WTC11 (cell line): ENCODE measurements around the gene BTBD7.

Experiments used
- CBFB ChIP-seq: sonication (generic); formaldehyde crosslinking; IDR thresholded peaks from 2 replicates; pipeline ENCODE4 v1.8.1; 2022; ENCODE audit warnings: mild to moderate bottlenecking, low read depth, missing genetic modification reagents
- SMAD3 ChIP-seq: sonication (generic); formaldehyde crosslinking; IDR thresholded peaks from 2 replicates; pipeline ENCODE4 v1.8.0; 2022; ENCODE audit warnings: missing genetic modification reagents, mild to moderate bottlenecking, borderline replicate concordance
- TP53 ChIP-seq: sonication (generic); formaldehyde crosslinking; IDR thresholded peaks from 2 replicates; pipeline ENCODE4 v1.8.1; 2023; ENCODE audit warnings: mild to moderate bottlenecking, missing genetic modification reagents

DNA sequence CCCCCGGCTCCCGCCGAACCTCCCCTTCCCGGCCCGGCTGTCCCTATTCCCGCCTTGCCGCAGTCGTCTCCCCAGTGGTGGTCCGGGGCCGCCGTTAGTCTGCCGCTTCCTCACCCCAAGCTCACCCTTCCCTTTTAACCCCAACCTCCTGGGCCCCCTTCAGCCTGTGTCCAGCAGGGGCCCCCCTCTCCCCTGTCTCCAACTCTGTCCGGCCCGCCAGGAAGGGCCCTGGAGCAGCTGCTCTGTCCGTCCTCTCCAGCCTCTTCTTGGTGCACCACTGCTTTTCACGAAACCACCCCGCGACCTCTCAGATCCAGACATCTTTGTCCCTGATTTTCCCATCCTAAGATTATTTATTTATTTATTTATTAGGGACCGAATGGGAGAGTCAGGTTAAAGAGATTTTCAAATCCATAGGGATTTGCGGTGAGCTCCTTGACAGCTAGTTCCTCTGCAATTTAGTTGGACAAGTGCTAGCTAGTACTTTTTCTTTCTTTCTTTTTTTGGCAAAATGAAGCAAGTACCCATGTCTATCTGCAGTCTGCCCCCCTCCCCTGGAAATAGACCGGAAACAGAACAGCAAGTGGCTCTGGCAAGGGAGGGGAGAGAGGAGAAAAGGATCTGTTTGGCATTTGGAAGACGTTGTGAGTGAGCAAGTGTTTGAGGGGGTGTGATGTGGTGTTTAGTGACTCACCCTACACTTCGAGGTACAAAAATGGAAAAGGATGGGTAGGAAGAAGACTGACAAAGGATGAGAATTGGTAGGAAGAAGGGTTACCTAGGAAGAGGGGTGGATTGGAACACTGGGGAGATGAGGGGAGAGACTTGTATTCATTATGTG, 125.1 kb downstream of the BTBD7 start:
- no peak for TF ChIP-seq CBFB (CRISPR knock-in tag)
- TF ChIP-seq TP53 (CRISPR knock-in tag), result no peak
- TF ChIP-seq SMAD3 (CRISPR knock-in tag), result no peak
